Endothelial cell of umbilical vein (primary cell): ENCODE measurements around the gene RBM33. TPM values are rescaled to one million over a fixed set of nuclear protein-coding genes. Genes with fewer than 3 reads are reported as not detected.

Source experiments
- BruUV-seq: library from RNA; stranded (reverse); fragments of 400-500 nt; replicated peaks from 2 replicates; lab custom pipeline; 2021; lab: Mats Ljungman, UMichigan
- CTCF ChIA-PET: fragments of 300-600, 350-600 bp; sonication (Branson Sonifier 250); formaldehyde crosslinking; loops from one replicate; lab custom pipeline; 2021; ENCODE audit warnings: antibody characterized with exemption, inconsistent platforms; lab: Charles Lee
- POLR2A ChIA-PET: fragments of 300-600, 350-600 bp; sonication (Branson Sonifier 250); formaldehyde crosslinking; loops from one replicate; lab custom pipeline; 2021; ENCODE audit warnings: antibody characterized with exemption, inconsistent platforms; lab: Charles Lee
- DNase-seq: peaks from one replicate; pipeline ENCODE4 v3.0.0-alpha.2; 2011; ENCODE audit warnings: low read depth, low spot score
- FAIRE-seq: peaks from 2 replicates; lab custom pipeline; 2011; peaks lifted over from hg19 to GRCh38; lab: Jason Lieb, UNC
- H2AFZ ChIP-seq: 2 replicates; pipeline ENCODE4 v1.6.0; 2012; ENCODE audit warnings: low read depth, low read length, control low read depth, inconsistent platforms
- H3K27ac ChIP-seq: 2 replicates; pipeline ENCODE4 v1.5.1; 2011; ENCODE audit warnings: low read depth, mild to moderate bottlenecking, control low read depth, low read length, moderate library complexity; ENCODE audit not compliant: insufficient read depth
- H3K27me3 ChIP-seq, 2 experiments: 2 replicates each; pipeline versions ENCODE4 v1.6.0 to v1.6.1; 2011; ENCODE audit warnings: low read length in 2 of 2, mixed read lengths in 1 of 2; ENCODE audit not compliant: control insufficient read depth in 2 of 2, insufficient read depth in 2 of 2
- H3K36me3 ChIP-seq, 2 experiments: 2 replicates in 1 of 2; 3 replicates in 1 of 2; pipeline ENCODE4 v1.5.1; 2011; ENCODE audit warnings: low read length in 2 of 2, mild to moderate bottlenecking in 1 of 2, moderate library complexity in 1 of 2; ENCODE audit not compliant: control insufficient read depth in 2 of 2, insufficient read depth in 2 of 2; ENCODE audit errors: extremely low read depth in 1 of 2
- H3K4me1 ChIP-seq: 3 replicates; pipeline ENCODE4 v1.5.1; 2011; ENCODE audit warnings: mild to moderate bottlenecking, low read length; ENCODE audit not compliant: control insufficient read depth, insufficient read depth; ENCODE audit errors: extremely low read depth
- H3K4me2 ChIP-seq: 2 replicates; pipeline ENCODE4 v1.6.1; 2011; ENCODE audit warnings: low read length, control low read depth, mixed read lengths; ENCODE audit not compliant: insufficient read depth
- H3K4me3 ChIP-seq, 3 experiments: fragments of 200-600 bp in 1 of 3; sonication (generic), shearing (Covaris generic) in 1 of 3; replicated peaks in 1 of 3; 2 replicates each; pipeline ENCODE4 v1.5.1; 2011 to 2016; ENCODE audit warnings: control low read depth in 3 of 3, low read length in 3 of 3, mild to moderate bottlenecking in 2 of 3, inconsistent platforms in 1 of 3, low read depth in 1 of 3, moderate library complexity in 1 of 3; ENCODE audit not compliant: insufficient read depth in 1 of 3
- H3K79me2 ChIP-seq: 2 replicates; pipeline ENCODE4 v1.6.0; 2012; ENCODE audit warnings: low read length, inconsistent platforms; ENCODE audit not compliant: control insufficient read depth, insufficient read depth
- H3K9ac ChIP-seq: replicated peaks from 2 replicates; pipeline ENCODE3; 2011; ENCODE audit warnings: low read length, control low read depth; ENCODE audit not compliant: insufficient read depth; ENCODE audit errors: extremely low read depth
- H3K9me1 ChIP-seq: replicated peaks from 3 replicates; pipeline ENCODE4 v1.6.0; 2011; ENCODE audit warnings: mild to moderate bottlenecking, low read length; ENCODE audit not compliant: control insufficient read depth, insufficient read depth; ENCODE audit errors: extremely low read depth
- H3K9me3 ChIP-seq: replicated peaks from 2 replicates; pipeline ENCODE4 v1.5.1; 2012; ENCODE audit warnings: low read length, inconsistent platforms; ENCODE audit not compliant: control insufficient read depth, insufficient read depth
- H4K20me1 ChIP-seq: replicated peaks from 2 replicates; pipeline ENCODE3; 2011; ENCODE audit warnings: mild to moderate bottlenecking, low read length; ENCODE audit not compliant: control insufficient read depth, insufficient read depth; ENCODE audit errors: extremely low read depth
- EZH2 ChIP-seq: IDR thresholded peaks from 2 replicates; pipeline ENCODE4 v1.6.1; 2012; ENCODE audit warnings: borderline replicate concordance, low read depth, mild to moderate bottlenecking, moderate library complexity, low read length, inconsistent platforms; ENCODE audit not compliant: severe bottlenecking
- FOS ChIP-seq: IDR thresholded peaks from 2 replicates; pipeline ENCODE4 v1.6.1; 2011; ENCODE audit warnings: mild to moderate bottlenecking, low read length, moderate library complexity, borderline replicate concordance; ENCODE audit not compliant: insufficient read depth
- GATA2 ChIP-seq: IDR thresholded peaks from 2 replicates; pipeline ENCODE4 v1.7.0; 2011; ENCODE audit warnings: low read depth, mild to moderate bottlenecking, moderate library complexity, mixed read lengths, low read length; ENCODE audit not compliant: insufficient read length, insufficient read depth
- JUN ChIP-seq: IDR thresholded peaks from 2 replicates; pipeline ENCODE4 v1.6.1; 2011; ENCODE audit warnings: borderline replicate concordance, low read depth; ENCODE audit not compliant: insufficient read length, insufficient read depth
- MAX ChIP-seq: IDR thresholded peaks from 2 replicates; pipeline ENCODE4 v1.6.1; 2011; ENCODE audit not compliant: insufficient read depth, insufficient read length
- MYC ChIP-seq: IDR thresholded peaks from one replicate; pipeline ENCODE4 v1.6.1; 2011; ENCODE audit warnings: mild to moderate bottlenecking, low read depth, low read length
- POLR2A ChIP-seq: IDR thresholded peaks from 2 replicates; pipeline ENCODE4 v1.6.1; 2012; ENCODE audit warnings: low read depth, mild to moderate bottlenecking, control low read depth, low read length
- POLR2AphosphoS5 ChIP-seq: IDR thresholded peaks from 2 replicates; pipeline ENCODE4 v1.6.1; 2012; ENCODE audit warnings: low read depth, mild to moderate bottlenecking, control low read depth, low read length, moderate library complexity; ENCODE audit not compliant: insufficient read depth
- dilution Hi-C: fragments of 300-500 bp; cut with MboI; formaldehyde crosslinking; loops from one replicate; pipeline ENCODE4 v1.15.0; 2019; ENCODE audit warnings: low sequenced_read_pairs; ENCODE audit not compliant: extremely low pct_ligation_motif_present
- intact Hi-C: fragments of 100-400 bp; cut with micrococcal nuclease; formaldehyde crosslinking; loops from one replicate; pipeline ENCODE4 v1.10.0; 2022
- polyA plus RNA-seq, 4 experiments: library from polyadenylated mRNA; depleted of rRNA in 3 of 4; stranded (reverse) in 3 of 4; unstranded in 1 of 4; fragments of >200 nt; gene quantifications; 2 replicates each; pipeline versions ENCODE4 v1.2.1 to v1.2.3, GENCODE V29; 2011 to 2012; ENCODE audit warnings: missing spikeins in 1 of 4
- total RNA-seq: library from RNA; stranded (reverse); gene quantifications from 2 replicates; pipeline ENCODE4 v1.2.3, GENCODE V29; 2021
- TF ChIP-seq, protein P1 (sequence below), 2 donors: IDR thresholded peaks; 1 replicate in 1 of 2; 2 replicates in 1 of 2; pipeline ENCODE4 v1.5.1; 2011; ENCODE audit warnings: low read length in 2 of 2, mild to moderate bottlenecking in 2 of 2, moderate library complexity in 2 of 2, control low read depth in 1 of 2, inconsistent platforms in 1 of 2, low read depth in 1 of 2; ENCODE audit not compliant: insufficient read depth in 1 of 2; ENCODE audit errors: extremely low read depth in 1 of 2

Gene RBM33
- total and polyA plus RNA-seq, 2 donors (not counting 3 experiments of a cell fraction or from before 2014, with no cell fraction given): 16.2 to 68.2 TPM

DNA sequence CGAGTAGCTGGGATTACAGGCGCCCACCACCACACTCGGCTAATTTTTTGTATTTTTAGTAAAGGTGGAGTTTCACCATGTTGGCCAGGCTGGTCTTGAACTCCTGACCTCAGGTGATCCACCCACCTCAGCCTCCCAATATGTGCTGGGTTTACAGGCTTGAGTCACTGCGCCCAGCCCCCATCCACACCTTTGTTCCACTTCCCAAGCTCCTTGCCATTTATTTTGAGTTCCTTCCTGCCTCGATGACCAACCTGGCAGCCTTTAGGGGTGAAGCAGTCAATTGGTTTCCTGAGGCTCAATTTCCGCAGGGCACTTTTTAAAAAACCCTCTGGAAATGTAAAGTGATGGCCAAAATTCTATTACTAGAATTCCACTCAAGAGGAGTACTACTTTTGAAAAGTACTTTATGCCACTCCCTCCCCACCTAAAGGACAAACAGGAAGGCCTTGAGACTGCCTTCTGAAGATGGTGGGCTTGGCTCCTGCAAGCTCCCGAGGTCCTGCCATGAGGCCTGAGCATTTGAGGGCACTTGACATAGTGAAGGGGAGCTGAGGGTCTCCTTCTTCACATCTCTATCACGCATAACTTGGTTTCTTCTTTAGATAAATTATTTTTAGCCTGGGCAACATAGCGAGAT is 32.5 kb upstream of the RBM33 start:
- Histone ChIP-seq H3K9me3 (no peaks in the 10 kb centered on the region), H2AFZ (no peak overlapping the region), H3K4me1 (no peaks in the 10 kb centered on the region), H3K27me3 (no peaks in the 10 kb centered on the region), H4K20me1 (no peaks in the 10 kb centered on the region), H3K79me2 (no peaks in the 10 kb centered on the region), H3K36me3 (no peaks in the 10 kb centered on the region), H3K4me2 (no peak overlapping the region), H3K27ac (no peak overlapping the region), H3K4me3 (no peak overlapping the region), H3K9ac (no peak overlapping the region), H3K9me1 (no peaks in the 10 kb centered on the region)
- intact Hi-C loops: no loop called here
- POLR2A ChIA-PET: interaction anchor here (0.7 kb wide), 1 partner anchor 11 kb away, joined by 4 read pairs; no protein-coding TSS in a partner anchor
- DNase-seq (no peak), FAIRE-seq (no peak)
- BruUV-seq: no TSS peak
- dilution Hi-C loops: no loop called here
- CTCF ChIA-PET: interaction anchor here (0.7 to 4.1 kb wide), 3 partner anchors 13 to 786 kb away, joined by 3 to 44 read pairs (median 4); no protein-coding TSS in a partner anchor
- TF ChIP-seq POLR2A (no peak), MYC (no peak), POLR2AphosphoS5 (no peak), EZH2 (no peak), MAX (no peak), FOS (no peak), GATA2 (no peak), JUN (no peak)
- TF ChIP-seq, protein P1, sequence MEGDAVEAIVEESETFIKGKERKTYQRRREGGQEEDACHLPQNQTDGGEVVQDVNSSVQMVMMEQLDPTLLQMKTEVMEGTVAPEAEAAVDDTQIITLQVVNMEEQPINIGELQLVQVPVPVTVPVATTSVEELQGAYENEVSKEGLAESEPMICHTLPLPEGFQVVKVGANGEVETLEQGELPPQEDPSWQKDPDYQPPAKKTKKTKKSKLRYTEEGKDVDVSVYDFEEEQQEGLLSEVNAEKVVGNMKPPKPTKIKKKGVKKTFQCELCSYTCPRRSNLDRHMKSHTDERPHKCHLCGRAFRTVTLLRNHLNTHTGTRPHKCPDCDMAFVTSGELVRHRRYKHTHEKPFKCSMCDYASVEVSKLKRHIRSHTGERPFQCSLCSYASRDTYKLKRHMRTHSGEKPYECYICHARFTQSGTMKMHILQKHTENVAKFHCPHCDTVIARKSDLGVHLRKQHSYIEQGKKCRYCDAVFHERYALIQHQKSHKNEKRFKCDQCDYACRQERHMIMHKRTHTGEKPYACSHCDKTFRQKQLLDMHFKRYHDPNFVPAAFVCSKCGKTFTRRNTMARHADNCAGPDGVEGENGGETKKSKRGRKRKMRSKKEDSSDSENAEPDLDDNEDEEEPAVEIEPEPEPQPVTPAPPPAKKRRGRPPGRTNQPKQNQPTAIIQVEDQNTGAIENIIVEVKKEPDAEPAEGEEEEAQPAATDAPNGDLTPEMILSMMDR (IDR thresholded peaks at IDR 0.05; ENCODE audit: extremely low read depth in 1 of 2, insufficient read depth in 1 of 2, low read depth in 1 of 2, low read length in 2 of 2): no peak
